Measurements from ENCODE around the gene JUN. TPM values are rescaled to one million over a fixed set of nuclear protein-coding genes. Genes with fewer than 3 reads are reported as not detected.
A peak's percentile ranks its signal among the peaks of the same experiment; 100 is the strongest.

The JUN gene
- total and polyA plus RNA-seq, 2 experiments from 2014 or later, result 23.3 to 28.5 TPM

- H3K4me1 Mint-ChIP-seq, result peaks cover 23% of the 10 kb centered on the region
- H3K4me3 Mint-ChIP-seq, result no peak overlapping the region
- Histone ChIP-seq H2AFZ (no peak overlapping the region), H3K4me2 (peak overlapping the region; percentile 95; the same call in 1 of the 2 replicates), H3K9me2 (ENCODE audit: insufficient read depth) (0 out of 2 replicates have a peak, but pooled peaks cover 3% of the 10 kb centered on the region), H3K27me3 (ENCODE audit: insufficient read depth) (peaks cover 47% of the 10 kb centered on the region), H3K27ac (ENCODE audit: low read depth) (no peak overlapping the region), H3K4me1 (ENCODE audit: insufficient read depth) (peaks cover 6% of the 10 kb centered on the region; the same call in 1 of the 2 replicates), H4K20me1 (replicated peaks; ENCODE audit: insufficient read depth) (no peaks in the 10 kb centered on the region), H3K36me3 (ENCODE audit: insufficient read depth) (no peaks in the 10 kb centered on the region), H3F3A (replicated peaks; ENCODE audit: low read depth) (peaks cover 3% of the 10 kb centered on the region; the same call in 1 of the 2 replicates), H3K4me3 (no peak overlapping the region), H3K79me2 (replicated peaks; ENCODE audit: insufficient read depth) (peaks cover 7% of the 10 kb centered on the region; the same call in 1 of the 2 replicates)
- peaks cover 34% of the 10 kb centered on the region for H3K27me3 Mint-ChIP-seq (ENCODE audit: insufficient read depth, low read depth, poor library complexity)
- no peak overlapping the region for H3K27ac Mint-ChIP-seq
- H3K9me3 Mint-ChIP-seq, result peaks cover 11% of the 10 kb centered on the region; the same call in 1 of the 3 replicates
- ATAC-seq, result no peak
- H3K36me3 Mint-ChIP-seq (ENCODE audit: low read depth), result peaks cover 9% of the 10 kb centered on the region; the same call in 2 of the 3 replicates
- TF ChIP-seq POLR2AphosphoS5 (IDR thresholded peaks at IDR 0.05; ENCODE audit: low read depth) (no peak), ZNF331 (CRISPR knock-in tag; IDR thresholded peaks at IDR 0.05; ENCODE audit: low read depth) (no peak), STAT1 (IDR thresholded peaks at IDR 0.05; ENCODE audit: unreplicated experiment) (no peak), EZH2phosphoT487 (IDR thresholded peaks at IDR 0.05; ENCODE audit: unreplicated experiment) (no peak), ETS1 (IDR thresholded peaks at IDR 0.05) (no peak), JUNB (IDR thresholded peaks at IDR 0.05; ENCODE audit: unreplicated experiment) (no peak), REST (IDR thresholded peaks at IDR 0.05; ENCODE audit: unreplicated experiment) (no peak), EZH2 (IDR thresholded peaks at IDR 0.05; ENCODE audit: low read depth, unreplicated experiment) (no peak)
- TF ChIP-seq, protein P1, sequence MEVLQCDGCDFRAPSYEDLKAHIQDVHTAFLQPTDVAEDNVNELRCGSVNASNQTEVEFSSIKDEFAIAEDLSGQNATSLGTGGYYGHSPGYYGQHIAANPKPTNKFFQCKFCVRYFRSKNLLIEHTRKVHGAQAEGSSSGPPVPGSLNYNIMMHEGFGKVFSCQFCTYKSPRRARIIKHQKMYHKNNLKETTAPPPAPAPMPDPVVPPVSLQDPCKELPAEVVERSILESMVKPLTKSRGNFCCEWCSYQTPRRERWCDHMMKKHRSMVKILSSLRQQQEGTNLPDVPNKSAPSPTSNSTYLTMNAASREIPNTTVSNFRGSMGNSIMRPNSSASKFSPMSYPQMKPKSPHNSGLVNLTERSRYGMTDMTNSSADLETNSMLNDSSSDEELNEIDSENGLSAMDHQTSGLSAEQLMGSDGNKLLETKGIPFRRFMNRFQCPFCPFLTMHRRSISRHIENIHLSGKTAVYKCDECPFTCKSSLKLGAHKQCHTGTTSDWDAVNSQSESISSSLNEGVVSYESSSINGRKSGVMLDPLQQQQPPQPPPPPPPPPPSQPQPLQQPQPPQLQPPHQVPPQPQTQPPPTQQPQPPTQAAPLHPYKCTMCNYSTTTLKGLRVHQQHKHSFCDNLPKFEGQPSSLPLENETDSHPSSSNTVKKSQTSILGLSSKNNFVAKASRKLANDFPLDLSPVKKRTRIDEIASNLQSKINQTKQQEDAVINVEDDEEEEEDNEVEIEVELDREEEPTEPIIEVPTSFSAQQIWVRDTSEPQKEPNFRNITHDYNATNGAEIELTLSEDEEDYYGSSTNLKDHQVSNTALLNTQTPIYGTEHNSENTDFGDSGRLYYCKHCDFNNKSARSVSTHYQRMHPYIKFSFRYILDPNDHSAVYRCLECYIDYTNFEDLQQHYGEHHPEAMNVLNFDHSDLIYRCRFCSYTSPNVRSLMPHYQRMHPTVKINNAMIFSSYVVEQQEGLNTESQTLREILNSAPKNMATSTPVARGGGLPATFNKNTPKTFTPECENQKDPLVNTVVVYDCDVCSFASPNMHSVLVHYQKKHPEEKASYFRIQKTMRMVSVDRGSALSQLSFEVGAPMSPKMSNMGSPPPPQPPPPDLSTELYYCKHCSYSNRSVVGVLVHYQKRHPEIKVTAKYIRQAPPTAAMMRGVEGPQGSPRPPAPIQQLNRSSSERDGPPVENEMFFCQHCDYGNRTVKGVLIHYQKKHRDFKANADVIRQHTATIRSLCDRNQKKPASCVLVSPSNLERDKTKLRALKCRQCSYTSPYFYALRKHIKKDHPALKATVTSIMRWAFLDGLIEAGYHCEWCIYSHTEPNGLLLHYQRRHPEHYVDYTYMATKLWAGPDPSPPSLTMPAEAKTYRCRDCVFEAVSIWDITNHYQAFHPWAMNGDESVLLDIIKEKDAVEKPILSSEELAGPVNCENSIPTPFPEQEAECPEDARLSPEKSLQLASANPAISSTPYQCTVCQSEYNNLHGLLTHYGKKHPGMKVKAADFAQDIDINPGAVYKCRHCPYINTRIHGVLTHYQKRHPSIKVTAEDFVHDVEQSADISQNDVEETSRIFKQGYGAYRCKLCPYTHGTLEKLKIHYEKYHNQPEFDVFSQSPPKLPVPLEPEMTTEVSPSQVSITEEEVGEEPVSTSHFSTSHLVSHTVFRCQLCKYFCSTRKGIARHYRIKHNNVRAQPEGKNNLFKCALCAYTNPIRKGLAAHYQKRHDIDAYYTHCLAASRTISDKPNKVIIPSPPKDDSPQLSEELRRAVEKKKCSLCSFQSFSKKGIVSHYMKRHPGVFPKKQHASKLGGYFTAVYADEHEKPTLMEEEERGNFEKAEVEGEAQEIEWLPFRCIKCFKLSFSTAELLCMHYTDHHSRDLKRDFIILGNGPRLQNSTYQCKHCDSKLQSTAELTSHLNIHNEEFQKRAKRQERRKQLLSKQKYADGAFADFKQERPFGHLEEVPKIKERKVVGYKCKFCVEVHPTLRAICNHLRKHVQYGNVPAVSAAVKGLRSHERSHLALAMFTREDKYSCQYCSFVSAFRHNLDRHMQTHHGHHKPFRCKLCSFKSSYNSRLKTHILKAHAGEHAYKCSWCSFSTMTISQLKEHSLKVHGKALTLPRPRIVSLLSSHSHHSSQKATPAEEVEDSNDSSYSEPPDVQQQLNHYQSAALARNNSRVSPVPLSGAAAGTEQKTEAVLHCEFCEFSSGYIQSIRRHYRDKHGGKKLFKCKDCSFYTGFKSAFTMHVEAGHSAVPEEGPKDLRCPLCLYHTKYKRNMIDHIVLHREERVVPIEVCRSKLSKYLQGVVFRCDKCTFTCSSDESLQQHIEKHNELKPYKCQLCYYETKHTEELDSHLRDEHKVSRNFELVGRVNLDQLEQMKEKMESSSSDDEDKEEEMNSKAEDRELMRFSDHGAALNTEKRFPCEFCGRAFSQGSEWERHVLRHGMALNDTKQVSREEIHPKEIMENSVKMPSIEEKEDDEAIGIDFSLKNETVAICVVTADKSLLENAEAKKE (CRISPR knock-in tag; IDR thresholded peaks at IDR 0.05), result no peak
- DNase-seq (ENCODE audit: low spot score), result no peak
These were observed 2.5 kb upstream of the JUN start for GRCh38 chr1:58786184-58786926.

All from GM23338 (cell line).